ENCODE data around the gene C3orf22. TPM values are rescaled to one million over a fixed set of nuclear protein-coding genes. Genes with fewer than 3 reads are reported as not detected.

The C3orf22 gene
- total RNA-seq, 2 experiments from 2014 or later: not detected

DNA sequence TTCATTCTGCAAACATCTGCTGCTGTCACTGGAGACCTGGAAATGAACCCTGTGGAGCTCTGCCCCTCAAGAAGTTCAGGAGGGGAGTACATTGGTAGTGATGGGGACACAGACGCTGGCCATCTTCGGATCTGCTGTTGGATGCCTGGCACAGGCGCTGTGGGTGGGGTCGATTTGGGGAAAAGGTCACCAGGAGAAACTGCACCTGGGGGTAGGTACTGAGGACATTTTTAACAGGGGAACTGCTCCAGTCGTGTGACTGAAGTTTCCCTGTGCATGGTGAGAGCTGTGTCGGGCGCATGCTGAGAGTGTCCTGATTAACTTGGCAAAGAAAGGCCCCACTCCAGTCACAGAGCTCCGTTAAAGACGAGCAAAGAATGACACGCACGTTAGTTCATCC, 44.6 kb downstream of the C3orf22 start:
- no peak for DNase-seq (ENCODE audit: low spot score)
- no peak overlapping the region for H3K4me3 ChIP-seq (ENCODE audit: low read depth, low read length, poor library complexity, severe bottlenecking)
- H4K20me1 ChIP-seq (ENCODE audit: insufficient read depth, low read length): no peaks in the 10 kb centered on the region
- no peak overlapping the region for H3K4me2 ChIP-seq (ENCODE audit: low read length)
- ChIA-PET CTCF (ENCODE audit: unreplicated experiment) (no interaction called here), POLR2A (no interaction called here)
- no TSS peak for BruUV-seq (replicated peaks)
- intact Hi-C loops (cut with micrococcal nuclease; ENCODE audit: unreplicated experiment): no loop called here
- H3K9me2 ChIP-seq (ENCODE audit: insufficient read depth, low read length): no peaks in the 10 kb centered on the region
- H3K9me3 ChIP-seq (ENCODE audit: low read length): no peaks in the 10 kb centered on the region
- H3K36me3 ChIP-seq (ENCODE audit: insufficient read depth, low read length): no peaks in the 10 kb centered on the region
- no peak overlapping the region for H3K27ac ChIP-seq (ENCODE audit: low read depth, low read length, poor library complexity, severe bottlenecking)
- TF ChIP-seq CTCF (conservative IDR thresholded peaks at IDR 0.05; ENCODE audit: low read length) (no peak), EZH2phosphoT487 (IDR thresholded peaks at IDR 0.05; ENCODE audit: borderline replicate concordance, low read depth, low read length) (no peak)
- no peaks in the 10 kb centered on the region for H3K4me1 ChIP-seq (ENCODE audit: insufficient read depth, low read length, poor library complexity, severe bottlenecking)
- no peak overlapping the region for H2AFZ ChIP-seq (ENCODE audit: low read length)
- H3K79me2 ChIP-seq (ENCODE audit: insufficient read depth, low read depth, low read length): no peaks in the 10 kb centered on the region

GRCh38 chr3:126512916-126513650, 45.6 kb downstream of the C3orf22 start:
- no peak overlapping the region for H3K4me2 ChIP-seq (ENCODE audit: low read length)
- H3K79me2 ChIP-seq (ENCODE audit: insufficient read depth, low read depth, low read length): no peaks in the 10 kb centered on the region
- H3K4me3 ChIP-seq (ENCODE audit: low read depth, low read length, poor library complexity, severe bottlenecking): no peak overlapping the region
- no TSS peak for BruUV-seq (replicated peaks)
- H3K36me3 ChIP-seq (ENCODE audit: insufficient read depth, low read length): no peaks in the 10 kb centered on the region
- no peak overlapping the region for H3K27ac ChIP-seq (ENCODE audit: low read depth, low read length, poor library complexity, severe bottlenecking)
- no peak for DNase-seq (ENCODE audit: low spot score)
- H4K20me1 ChIP-seq (ENCODE audit: insufficient read depth, low read length): no peaks in the 10 kb centered on the region
- TF ChIP-seq EZH2phosphoT487 (IDR thresholded peaks at IDR 0.05; ENCODE audit: borderline replicate concordance, low read depth, low read length) (no peak), CTCF (conservative IDR thresholded peaks at IDR 0.05; ENCODE audit: low read length) (no peak)
- H2AFZ ChIP-seq (ENCODE audit: low read length): no peak overlapping the region
- no peaks in the 10 kb centered on the region for H3K9me2 ChIP-seq (ENCODE audit: insufficient read depth, low read length)
- ChIA-PET POLR2A (no interaction called here), CTCF (ENCODE audit: unreplicated experiment) (interaction anchor here (0.8 kb wide), 1 partner anchor 9 kb away, joined by 3 read pairs; no protein-coding TSS in a partner anchor)
- no peaks in the 10 kb centered on the region for H3K4me1 ChIP-seq (ENCODE audit: insufficient read depth, low read length, poor library complexity, severe bottlenecking)
- H3K9me3 ChIP-seq (ENCODE audit: low read length): no peaks in the 10 kb centered on the region
- intact Hi-C loops (cut with micrococcal nuclease; ENCODE audit: unreplicated experiment): no loop called here

DNA sequence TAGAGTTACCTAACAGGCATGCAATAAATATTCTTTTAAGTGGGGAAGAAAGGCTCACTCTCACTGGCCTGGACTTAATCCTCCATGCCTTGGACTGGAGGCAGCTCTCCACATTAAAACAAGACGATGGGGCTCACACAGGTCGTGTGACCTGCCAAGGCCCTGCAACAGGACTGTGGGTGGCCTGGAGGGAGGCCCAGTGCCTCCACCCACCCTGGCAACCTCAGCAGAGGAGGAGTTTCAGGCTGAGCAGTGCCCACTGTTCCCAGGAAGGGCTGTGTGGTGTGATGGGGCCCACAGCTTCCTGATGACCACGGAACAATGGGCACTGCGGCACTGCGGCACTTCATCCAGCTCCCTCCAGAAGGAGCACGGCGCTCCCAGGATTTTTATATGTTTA, 46.7 kb downstream of the C3orf22 start:
- no peak for DNase-seq (ENCODE audit: low spot score)
- H3K9me3 ChIP-seq (ENCODE audit: low read length): no peaks in the 10 kb centered on the region
- intact Hi-C loops (cut with micrococcal nuclease; ENCODE audit: unreplicated experiment): no loop called here
- no peak for TF ChIP-seq EZH2phosphoT487 (IDR thresholded peaks at IDR 0.05; ENCODE audit: borderline replicate concordance, low read depth, low read length)
- TF ChIP-seq CTCF (conservative IDR thresholded peaks at IDR 0.05; ENCODE audit: low read length): no peak
- H3K4me1 ChIP-seq (ENCODE audit: insufficient read depth, low read length, poor library complexity, severe bottlenecking): no peaks in the 10 kb centered on the region
- no peaks in the 10 kb centered on the region for H3K79me2 ChIP-seq (ENCODE audit: insufficient read depth, low read depth, low read length)
- ChIA-PET CTCF (ENCODE audit: unreplicated experiment) (no interaction called here), POLR2A (interaction anchor here (1.3 to 1.4 kb wide), 2 partner anchors 11 to 86 kb away, joined by 3 to 4 read pairs; no protein-coding TSS in a partner anchor)
- no peak overlapping the region for H2AFZ ChIP-seq (ENCODE audit: low read length)
- no peak overlapping the region for H3K4me3 ChIP-seq (ENCODE audit: low read depth, low read length, poor library complexity, severe bottlenecking)
- no peak overlapping the region for H3K27ac ChIP-seq (ENCODE audit: low read depth, low read length, poor library complexity, severe bottlenecking)
- no peaks in the 10 kb centered on the region for H3K36me3 ChIP-seq (ENCODE audit: insufficient read depth, low read length)
- BruUV-seq (replicated peaks): no TSS peak
- no peaks in the 10 kb centered on the region for H4K20me1 ChIP-seq (ENCODE audit: insufficient read depth, low read length)
- H3K9me2 ChIP-seq (ENCODE audit: insufficient read depth, low read length): no peaks in the 10 kb centered on the region
- H3K4me2 ChIP-seq (ENCODE audit: low read length): no peak overlapping the region
